Smooth muscle cell (in vitro differentiated cells): Measurements from ENCODE around the gene ZDHHC6. TPM values are rescaled to one million over a fixed set of nuclear protein-coding genes. Genes with fewer than 3 reads are reported as not detected.

Source experiments
- DNase-seq: peaks from one replicate; lab custom pipeline; 2025; ENCODE audit not compliant: unreplicated experiment; lab: John Stamatoyannopoulos, UW
- H2AFZ ChIP-seq: fragments of 200-600 bp; sonication (generic); 2 replicates; pipeline ENCODE4 v1.6.0; 2016; ENCODE audit warnings: antibody characterized with exemption, low read depth, mild to moderate bottlenecking
- H3F3A ChIP-seq: fragments of 200-600 bp; sonication (generic); 2 replicates; pipeline ENCODE4 v1.6.0; 2017; ENCODE audit warnings: antibody characterized with exemption, low read depth
- H3K27ac ChIP-seq: fragments of 200-600 bp; sonication (generic); 2 replicates; pipeline ENCODE4 v1.5.1; 2016; ENCODE audit warnings: low read depth, mild to moderate bottlenecking
- H3K27me3 ChIP-seq: fragments of 200-600 bp; sonication (generic); 2 replicates; pipeline ENCODE4 v1.6.1; 2016; ENCODE audit warnings: low read depth, mild to moderate bottlenecking
- H3K36me3 ChIP-seq: fragments of 200-600 bp; sonication (generic); 2 replicates; pipeline ENCODE4 v1.5.1; 2016; ENCODE audit warnings: low read depth
- H3K4me1 ChIP-seq: fragments of 200-600 bp; sonication (generic); 2 replicates; pipeline ENCODE4 v1.5.1; 2016; ENCODE audit warnings: low read depth
- H3K4me2 ChIP-seq: fragments of 200-600 bp; sonication (generic); 2 replicates; pipeline ENCODE4 v1.6.0; 2016; ENCODE audit warnings: mild to moderate bottlenecking
- H3K4me3 ChIP-seq: fragments of 200-600 bp; sonication (generic); 2 replicates; pipeline ENCODE4 v1.5.1; 2016; ENCODE audit warnings: mild to moderate bottlenecking
- H3K79me2 ChIP-seq: fragments of 200-600 bp; sonication (generic); 2 replicates; pipeline ENCODE4 v1.6.0; 2016; ENCODE audit warnings: low read depth, mild to moderate bottlenecking
- H3K9ac ChIP-seq: fragments of 200-600 bp; sonication (generic); 2 replicates; pipeline ENCODE4 v1.6.0; 2016; ENCODE audit warnings: low read depth
- H3K9me3 ChIP-seq: fragments of 200-600 bp; sonication (generic); replicated peaks from 2 replicates; pipeline ENCODE4 v1.5.1; 2016; ENCODE audit warnings: low read depth
- H4K20me1 ChIP-seq: fragments of 200-600 bp; sonication (generic); 2 replicates; pipeline ENCODE4 v1.6.0; 2016; ENCODE audit warnings: low read depth
- CTCF ChIP-seq: fragments of 200-600 bp; sonication (generic); IDR thresholded peaks from 2 replicates; pipeline ENCODE4 v1.5.1; 2017; ENCODE audit warnings: borderline replicate concordance, mild to moderate bottlenecking, antibody characterized with exemption; ENCODE audit not compliant: insufficient read depth, poor library complexity, severe bottlenecking
- WGBS: methylation state at CpG from one replicate; pipeline ENCODE4 v1.1.7; 2016; ENCODE audit warnings: low lambda C conversion rate; 5-methylcytosine and 5-hydroxymethylcytosine counted together
- polyA plus RNA-seq: library from polyadenylated mRNA; unstranded; fragments of >200 nt; fragmentation: Nextera tagmentation; extraction: Ambion mirVana; gene quantifications from 2 replicates; pipeline ENCODE4 v1.2.1, GENCODE V29; 2016
- total RNA-seq: library from RNA; depleted of rRNA; stranded (reverse); fragments of >200 nt; gene quantifications from 2 replicates; pipeline ENCODE4 v1.2.3, GENCODE V29; 2014

ZDHHC6 gene
- total and polyA plus RNA-seq, 2 experiments from 2014 or later = 19.2 to 19.7 TPM

GRCh38 chr10:112384141-112384540 lies 62.6 kb downstream of the ZDHHC6 start:
- no peak for TF ChIP-seq CTCF
- 86% methylated on average over 2 of the region's 2 CpGs for WGBS
- Histone ChIP-seq H3K36me3 (no peaks in the 10 kb centered on the region), H3K4me2 (no peak overlapping the region), H3K9ac (no peak overlapping the region), H3K27ac (no peak overlapping the region), H3K79me2 (no peaks in the 10 kb centered on the region), H2AFZ (no peak overlapping the region), H3K27me3 (no peaks in the 10 kb centered on the region), H3K9me3 (no peaks in the 10 kb centered on the region), H3K4me3 (no peak overlapping the region), H3F3A (no peaks in the 10 kb centered on the region), H3K4me1 (peaks cover 8% of the 10 kb centered on the region), H4K20me1 (no peaks in the 10 kb centered on the region)
- no peak for DNase-seq

GRCh38 chr10:112383325-112383724 lies 63.4 kb downstream of the ZDHHC6 start:
- no peaks in the 10 kb centered on the region for H3K36me3 ChIP-seq
- peak overlapping the region; percentile 69 for H3K4me2 ChIP-seq
- no peaks in the 10 kb centered on the region for H3K79me2 ChIP-seq
- H3K9me3 ChIP-seq = no peaks in the 10 kb centered on the region
- no peak for TF ChIP-seq CTCF
- no peaks in the 10 kb centered on the region for H3F3A ChIP-seq
- H3K4me3 ChIP-seq = no peak overlapping the region
- no peak overlapping the region for H2AFZ ChIP-seq
- no peak overlapping the region for H3K9ac ChIP-seq
- no peaks in the 10 kb centered on the region for H4K20me1 ChIP-seq
- H3K4me1 ChIP-seq = peaks cover 8% of the 10 kb centered on the region
- H3K27me3 ChIP-seq = no peaks in the 10 kb centered on the region
- no peak overlapping the region for H3K27ac ChIP-seq
- no peak for DNase-seq
- 15% methylated on average over 3 of the region's 3 CpGs for WGBS

DNA sequence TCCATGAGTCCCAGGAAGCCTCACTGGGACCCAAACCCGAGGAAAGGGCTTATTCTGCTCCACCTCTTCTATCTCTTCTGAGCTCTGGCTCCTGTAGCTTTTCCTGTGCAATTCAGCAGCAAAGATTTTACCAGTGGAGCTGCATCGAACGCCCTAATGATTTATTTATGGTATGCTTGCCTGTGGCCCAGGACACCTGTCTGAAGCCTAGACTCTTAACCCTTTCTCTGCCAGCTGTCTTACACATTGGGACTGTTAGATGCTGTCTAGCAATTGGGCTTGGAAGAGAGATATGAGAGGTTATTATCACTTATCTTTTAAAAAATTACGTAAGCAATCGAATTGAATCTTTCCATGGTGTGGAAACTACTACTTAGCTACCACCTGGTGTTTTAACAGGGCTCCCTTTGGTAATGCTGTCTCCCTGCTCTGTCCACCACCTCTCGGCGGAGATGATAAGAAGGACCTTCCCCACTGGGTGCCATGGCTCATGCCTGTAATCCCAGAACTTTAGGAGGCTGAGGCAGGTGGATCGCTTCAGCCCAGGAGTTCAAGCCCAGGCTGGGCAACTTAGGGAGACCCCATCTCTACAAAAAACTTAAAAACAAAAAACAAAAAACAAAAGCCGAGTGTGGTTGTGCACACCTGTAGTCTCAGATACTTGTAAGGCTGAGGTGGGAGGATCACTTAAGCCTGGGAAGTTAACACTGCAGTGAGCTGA lies 64.0 kb downstream of the ZDHHC6 start:
- Histone ChIP-seq H4K20me1 (no peaks in the 10 kb centered on the region), H3K9ac (no peak overlapping the region), H3K79me2 (no peaks in the 10 kb centered on the region), H3K27ac (no peak overlapping the region), H3K4me2 (peak overlapping the region; percentile 69), H3K27me3 (no peaks in the 10 kb centered on the region), H3K9me3 (no peaks in the 10 kb centered on the region), H3F3A (no peaks in the 10 kb centered on the region), H3K4me1 (peaks cover 8% of the 10 kb centered on the region), H2AFZ (no peak overlapping the region), H3K4me3 (no peak overlapping the region), H3K36me3 (no peaks in the 10 kb centered on the region)
- DNase-seq = no peak
- no peak for TF ChIP-seq CTCF
- whole genome bisulfite sequencing = 83% methylated on average over 9 of the region's 9 CpGs

Other genes starting within 250 kb of the ZDHHC6 start
- not detected in 2 replicates for gene TECTB, start 163.5 kb downstream of the ZDHHC6 start, total RNA-seq
- gene TECTB, start 163.5 kb downstream of the ZDHHC6 start, polyA plus RNA-seq = not detected in 2 replicates
- gene ACSL5, start 72.8 kb downstream of the ZDHHC6 start, total RNA-seq = not detected in 2 replicates
- 0.61 TPM in 1 of 2 replicates, not detected in the other for gene ACSL5, start 72.8 kb downstream of the ZDHHC6 start, polyA plus RNA-seq
- 21.8 and 30.3 TPM in 2 replicates for gene VTI1A, start 301 bp upstream of the ZDHHC6 start, total RNA-seq
- gene VTI1A, start 301 bp upstream of the ZDHHC6 start, polyA plus RNA-seq = 11.9 and 14.0 TPM in 2 replicates